ENCODE data around the gene CXXC1.

DNA sequence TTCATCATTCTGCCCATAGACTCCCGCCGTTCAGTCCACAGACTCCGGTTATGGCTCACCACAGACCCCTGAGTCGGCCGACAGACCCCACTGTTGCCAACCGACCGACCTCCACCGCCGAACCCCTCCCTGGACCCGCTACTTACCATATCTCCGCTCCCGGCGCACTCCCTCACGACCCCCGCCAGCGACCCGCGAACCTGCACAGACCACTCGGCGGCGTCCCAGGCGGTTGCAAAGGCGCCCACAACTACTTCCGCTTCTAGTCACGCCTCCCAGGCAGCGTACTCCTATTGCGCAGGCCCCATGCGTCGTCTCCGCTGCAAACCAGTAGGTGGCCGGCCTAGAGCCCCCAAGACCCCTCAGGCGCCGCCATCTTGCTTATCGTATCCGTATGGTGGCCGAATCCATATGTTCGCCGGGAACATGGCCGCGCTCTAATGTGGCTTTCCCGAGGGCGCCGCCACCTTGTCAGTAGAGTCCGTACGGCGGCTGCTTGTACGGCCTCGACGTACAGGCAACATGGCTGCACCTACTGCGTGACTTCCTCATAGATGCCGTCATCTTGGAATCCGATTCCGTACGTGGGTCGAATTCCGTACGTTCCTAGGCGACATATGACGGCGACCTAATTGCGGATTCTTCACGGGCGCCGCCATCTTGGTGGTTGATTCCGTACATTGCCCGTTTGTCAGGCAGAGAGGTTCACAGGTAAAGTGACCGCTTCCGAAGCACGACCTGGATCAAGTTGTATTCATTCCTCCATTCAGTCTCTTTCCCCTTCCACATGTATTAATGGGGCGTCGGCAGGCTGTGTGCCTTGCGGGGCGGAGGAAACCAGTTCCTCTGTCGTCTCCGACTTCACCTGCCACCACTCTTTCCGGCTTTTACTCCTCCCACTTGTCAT, at the start of gene CXXC1:
- TF ChIP-seq, protein P1, sequence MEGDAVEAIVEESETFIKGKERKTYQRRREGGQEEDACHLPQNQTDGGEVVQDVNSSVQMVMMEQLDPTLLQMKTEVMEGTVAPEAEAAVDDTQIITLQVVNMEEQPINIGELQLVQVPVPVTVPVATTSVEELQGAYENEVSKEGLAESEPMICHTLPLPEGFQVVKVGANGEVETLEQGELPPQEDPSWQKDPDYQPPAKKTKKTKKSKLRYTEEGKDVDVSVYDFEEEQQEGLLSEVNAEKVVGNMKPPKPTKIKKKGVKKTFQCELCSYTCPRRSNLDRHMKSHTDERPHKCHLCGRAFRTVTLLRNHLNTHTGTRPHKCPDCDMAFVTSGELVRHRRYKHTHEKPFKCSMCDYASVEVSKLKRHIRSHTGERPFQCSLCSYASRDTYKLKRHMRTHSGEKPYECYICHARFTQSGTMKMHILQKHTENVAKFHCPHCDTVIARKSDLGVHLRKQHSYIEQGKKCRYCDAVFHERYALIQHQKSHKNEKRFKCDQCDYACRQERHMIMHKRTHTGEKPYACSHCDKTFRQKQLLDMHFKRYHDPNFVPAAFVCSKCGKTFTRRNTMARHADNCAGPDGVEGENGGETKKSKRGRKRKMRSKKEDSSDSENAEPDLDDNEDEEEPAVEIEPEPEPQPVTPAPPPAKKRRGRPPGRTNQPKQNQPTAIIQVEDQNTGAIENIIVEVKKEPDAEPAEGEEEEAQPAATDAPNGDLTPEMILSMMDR (conservative IDR thresholded peaks at IDR 0.05; ENCODE audit: low read length) = peak; percentile 59
- TF ChIP-seq EZH2phosphoT487 (IDR thresholded peaks at IDR 0.05; ENCODE audit: borderline replicate concordance, low read depth, low read length) = no peak

All from OCI-LY7 (cell line).